CD14-positive monocyte (primary cell): ENCODE results near the gene IMP3. TPM values are rescaled to one million over a fixed set of nuclear protein-coding genes. Genes with fewer than 3 reads are reported as not detected.

ENCODE experiments used
- DNase-seq, 3 donors: peaks; one replicate each; pipeline ENCODE4 v3.0.0-alpha.2; 2011 to 2022
- H2AFZ ChIP-seq: 2 replicates; pipeline ENCODE4 v1.6.0; 2012; ENCODE audit warnings: mild to moderate bottlenecking, low read depth, low read length, inconsistent platforms; ENCODE audit not compliant: insufficient read depth, poor library complexity, severe bottlenecking
- H3K27ac ChIP-seq, 2 donors: 1 replicate in 1 of 2; 2 replicates in 1 of 2; pipeline ENCODE4 v1.5.1; 2012 to 2013; ENCODE audit warnings: low read length in 2 of 2, control low read depth in 1 of 2, inconsistent platforms in 1 of 2, low read depth in 1 of 2, mild to moderate bottlenecking in 1 of 2
- H3K27me3 ChIP-seq, 2 donors: one replicate each; pipeline versions ENCODE4 v1.6.0 to v1.6.1; 2011 to 2013; ENCODE audit warnings: low read length in 2 of 2; ENCODE audit not compliant: control insufficient read depth in 2 of 2, insufficient read depth in 2 of 2
- H3K36me3 ChIP-seq, 2 donors: replicated peaks in 1 of 2; 1 replicate in 1 of 2; 2 replicates in 1 of 2; pipeline versions ENCODE4 v1.5.1 to v1.6.1; 2012 to 2013; ENCODE audit warnings: low read length in 2 of 2, control low read depth in 1 of 2, inconsistent platforms in 1 of 2, mild to moderate bottlenecking in 1 of 2; ENCODE audit not compliant: insufficient read depth in 2 of 2, control insufficient read depth in 1 of 2
- H3K4me1 ChIP-seq, 2 donors: 1 replicate in 1 of 2; 2 replicates in 1 of 2; pipeline versions ENCODE4 v1.5.1 to v1.6.1; 2012 to 2013; ENCODE audit warnings: low read length in 2 of 2, control low read depth in 1 of 2, inconsistent platforms in 1 of 2, mild to moderate bottlenecking in 1 of 2, moderate library complexity in 1 of 2; ENCODE audit not compliant: insufficient read depth in 2 of 2, control insufficient read depth in 1 of 2
- H3K4me2 ChIP-seq: replicated peaks from 2 replicates; pipeline ENCODE3; 2012; ENCODE audit warnings: low read length, moderate library complexity, mild to moderate bottlenecking; ENCODE audit not compliant: poor library complexity, severe bottlenecking; ENCODE audit errors: extremely low read depth
- H3K4me3 ChIP-seq, 3 experiments: fragments of 200-600 bp in 1 of 3; sonication (generic) in 1 of 3; replicated peaks in 1 of 3; 1 replicate in 2 of 3; 2 replicates in 1 of 3; pipeline ENCODE4 v1.5.1; 2011 to 2013; ENCODE audit warnings: low read length in 3 of 3, mild to moderate bottlenecking in 3 of 3, control low read depth in 2 of 3, low read depth in 2 of 3, inconsistent platforms in 1 of 3, moderate library complexity in 1 of 3
- H3K79me2 ChIP-seq: 2 replicates; pipeline ENCODE4 v1.6.0; 2012; ENCODE audit warnings: mild to moderate bottlenecking, control low read depth, inconsistent platforms, low read length, moderate library complexity; ENCODE audit not compliant: insufficient read depth
- H3K9ac ChIP-seq: 2 replicates; pipeline ENCODE4 v1.6.0; 2017; ENCODE audit warnings: low read length, mild to moderate bottlenecking; ENCODE audit not compliant: insufficient read depth, poor library complexity, severe bottlenecking
- H3K9me3 ChIP-seq, 2 donors: replicated peaks in 1 of 2; 1 replicate in 1 of 2; 2 replicates in 1 of 2; pipeline versions ENCODE4 v1.5.1 to v1.6.1; 2012 to 2013; ENCODE audit warnings: low read length in 2 of 2, control low read depth in 1 of 2; ENCODE audit not compliant: control insufficient read depth in 1 of 2, insufficient read depth in 1 of 2
- H4K20me1 ChIP-seq: 2 replicates; pipeline ENCODE4 v1.6.0; 2012; ENCODE audit warnings: mild to moderate bottlenecking, low read length, control low read depth, moderate library complexity; ENCODE audit not compliant: insufficient read depth
- H3K27ac Mint-ChIP-seq, 7 donors: one replicate each; pipeline ENCODE4 v1.8.0; 2020; ENCODE audit warnings: mild to moderate bottlenecking in 7 of 7, mixed read lengths in 7 of 7, moderate library complexity in 6 of 7, inconsistent platforms in 2 of 7
- H3K27me3 Mint-ChIP-seq, 3 donors: one replicate each; pipeline ENCODE4 v1.8.0; 2021 to 2022; ENCODE audit warnings: low read depth in 3 of 3, mild to moderate bottlenecking in 3 of 3, mixed read lengths in 3 of 3, moderate library complexity in 3 of 3, inconsistent platforms in 1 of 3
- H3K36me3 Mint-ChIP-seq, 2 donors: one replicate each; pipeline ENCODE4 v1.8.0; 2020; ENCODE audit warnings: mixed read lengths in 2 of 2, inconsistent platforms in 1 of 2, mild to moderate bottlenecking in 1 of 2
- H3K4me1 Mint-ChIP-seq: one replicate; pipeline ENCODE4 v1.8.0; 2020; ENCODE audit warnings: mild to moderate bottlenecking, mixed read lengths
- H3K4me3 Mint-ChIP-seq, 2 donors: one replicate each; pipeline ENCODE4 v1.8.0; 2020; ENCODE audit warnings: mild to moderate bottlenecking in 2 of 2, mixed read lengths in 2 of 2, moderate library complexity in 1 of 2
- H3K9me3 Mint-ChIP-seq, 7 donors: one replicate each; pipeline ENCODE4 v1.8.0; 2020 to 2022; ENCODE audit warnings: mixed read lengths in 7 of 7, mild to moderate bottlenecking in 6 of 7, moderate library complexity in 6 of 7, inconsistent platforms in 2 of 7
- WGBS: methylation state at CpG from one replicate; pipeline ENCODE4 v1.1.5; 2013; ENCODE audit warnings: missing lambda C conversion rate; ENCODE audit not compliant: insufficient coverage; 5-methylcytosine and 5-hydroxymethylcytosine counted together
- intact Hi-C, 2 donors: fragments of 100-400 bp; cut with micrococcal nuclease; formaldehyde crosslinking; loops; one replicate each; pipeline versions ENCODE4 v1.15.0 to v1.15.1; 2023
- polyA plus RNA-seq, 3 donors: library from polyadenylated mRNA; depleted of rRNA in 1 of 3; unstranded in 2 of 3; stranded (reverse) in 1 of 3; fragments of 300-500 nt in 2 of 3; fragments of >200 nt in 1 of 3; fragmentation: Illumina TruSeq in 2 of 3; gene quantifications; 1 replicate in 2 of 3; 2 replicates in 1 of 3; pipeline ENCODE4 v1.2.3, GENCODE V29; 2012 to 2021
- TF ChIP-seq, protein P1 (sequence below): fragments of 200-600 bp; IDR thresholded peaks from one replicate; pipeline ENCODE4 v1.8.0; 2022; ENCODE audit warnings: antibody characterized with exemption, mild to moderate bottlenecking

The IMP3 gene
- polyA plus RNA-seq, 3 donors, result 36.7 to 119 (median 99.3) TPM

GRCh38 chr15:75654201-75654907 lies 14.3 kb upstream of the IMP3 start:
- Mint-ChIP-seq H3K27ac (peak overlapping the region in 2 of 7 donors; percentile 23 to 47), H3K36me3 (peaks cover 41 to 44% of the 10 kb centered on the region in 2 donors), H3K9me3 (peaks cover 0 to 1% (median 0%) of the 10 kb centered on the region in 7 donors), H3K27me3 (peaks cover 0 to 3% (median 0%) of the 10 kb centered on the region in 3 donors), H3K4me1 (peaks cover 35% of the 10 kb centered on the region), H3K4me3 (no peak overlapping the region)
- peaks cover 15 to 31% of the 10 kb centered on the region in 2 donors for H3K4me1 ChIP-seq
- peaks cover 0 to 40% of the 10 kb centered on the region in 2 donors for H3K36me3 ChIP-seq
- H3K79me2 ChIP-seq, result no peaks in the 10 kb centered on the region
- no peak for DNase-seq
- no peaks in the 10 kb centered on the region for H3K9me3 ChIP-seq
- no peak overlapping the region for H2AFZ ChIP-seq
- no peak overlapping the region for H3K4me2 ChIP-seq
- H3K27ac ChIP-seq, result no peak overlapping the region
- TF ChIP-seq, protein P1, sequence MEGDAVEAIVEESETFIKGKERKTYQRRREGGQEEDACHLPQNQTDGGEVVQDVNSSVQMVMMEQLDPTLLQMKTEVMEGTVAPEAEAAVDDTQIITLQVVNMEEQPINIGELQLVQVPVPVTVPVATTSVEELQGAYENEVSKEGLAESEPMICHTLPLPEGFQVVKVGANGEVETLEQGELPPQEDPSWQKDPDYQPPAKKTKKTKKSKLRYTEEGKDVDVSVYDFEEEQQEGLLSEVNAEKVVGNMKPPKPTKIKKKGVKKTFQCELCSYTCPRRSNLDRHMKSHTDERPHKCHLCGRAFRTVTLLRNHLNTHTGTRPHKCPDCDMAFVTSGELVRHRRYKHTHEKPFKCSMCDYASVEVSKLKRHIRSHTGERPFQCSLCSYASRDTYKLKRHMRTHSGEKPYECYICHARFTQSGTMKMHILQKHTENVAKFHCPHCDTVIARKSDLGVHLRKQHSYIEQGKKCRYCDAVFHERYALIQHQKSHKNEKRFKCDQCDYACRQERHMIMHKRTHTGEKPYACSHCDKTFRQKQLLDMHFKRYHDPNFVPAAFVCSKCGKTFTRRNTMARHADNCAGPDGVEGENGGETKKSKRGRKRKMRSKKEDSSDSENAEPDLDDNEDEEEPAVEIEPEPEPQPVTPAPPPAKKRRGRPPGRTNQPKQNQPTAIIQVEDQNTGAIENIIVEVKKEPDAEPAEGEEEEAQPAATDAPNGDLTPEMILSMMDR, result no peak
- H3K9ac ChIP-seq, result no peak overlapping the region
- peaks cover 41% of the 10 kb centered on the region for H4K20me1 ChIP-seq
- no peak overlapping the region for H3K4me3 ChIP-seq
- intact Hi-C loops, result no loop called here
- H3K27me3 ChIP-seq, result no peaks in the 10 kb centered on the region
- WGBS, result 89% methylated on average over 3 of the region's 4 CpGs

DNA sequence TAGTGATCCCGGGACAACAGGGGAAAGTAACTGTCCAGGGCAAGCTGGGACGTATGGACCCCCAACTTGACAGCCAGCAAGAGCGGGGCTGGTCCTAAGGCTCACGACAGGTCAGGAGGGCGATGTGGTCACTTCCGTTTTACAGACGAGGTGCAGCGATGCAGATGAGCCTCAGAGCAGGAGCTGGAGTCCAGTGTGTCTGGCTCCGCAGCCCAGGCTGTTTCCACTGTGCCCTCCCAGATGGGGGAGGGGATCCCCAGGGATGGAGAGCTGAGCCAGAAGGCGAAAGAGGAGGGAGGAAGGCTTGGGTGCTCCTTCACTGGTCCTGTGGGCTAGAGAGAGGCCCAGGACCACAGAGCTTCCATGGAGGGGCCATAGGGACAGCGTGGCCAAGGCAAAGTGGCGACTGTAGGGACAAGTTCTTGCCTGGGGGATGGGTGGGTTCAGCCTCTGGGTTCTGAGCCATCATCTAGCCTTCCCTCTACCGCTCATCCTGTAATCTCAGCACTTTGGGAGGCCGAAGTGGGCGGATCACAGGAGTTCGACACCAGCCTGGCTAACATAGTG lies 13.4 kb upstream of the IMP3 start:
- Mint-ChIP-seq H3K27ac (no peak overlapping the region), H3K4me1 (peaks cover 44% of the 10 kb centered on the region), H3K36me3 (peaks cover 36 to 43% of the 10 kb centered on the region in 2 donors), H3K4me3 (no peak overlapping the region), H3K9me3 (peaks cover 0 to 1% (median 0%) of the 10 kb centered on the region in 7 donors), H3K27me3 (peaks cover 3 to 6% (median 3%) of the 10 kb centered on the region in 3 donors)
- no peaks in the 10 kb centered on the region for H3K9me3 ChIP-seq
- DNase-seq, result no peak
- no peaks in the 10 kb centered on the region for H3K79me2 ChIP-seq
- H4K20me1 ChIP-seq, result peaks cover 41% of the 10 kb centered on the region
- no peak overlapping the region for H3K27ac ChIP-seq
- H3K4me1 ChIP-seq, result peaks cover 18 to 40% of the 10 kb centered on the region in 2 donors
- H3K9ac ChIP-seq, result no peak overlapping the region
- H3K36me3 ChIP-seq, result peaks cover 0 to 31% of the 10 kb centered on the region in 2 donors
- no peak overlapping the region for H3K4me2 ChIP-seq
- no peak overlapping the region for H2AFZ ChIP-seq
- 99% methylated on average over 11 of the region's 16 CpGs for WGBS
- intact Hi-C loops, result no loop called here
- TF ChIP-seq, protein P1, result no peak
- no peak overlapping the region for H3K4me3 ChIP-seq
- H3K27me3 ChIP-seq, result no peaks in the 10 kb centered on the region
